GM21367 (cell line): Measurements from ENCODE around the gene GSTO2.

Source experiments
- ATAC-seq: cut with Tn5 transposase; IDR thresholded peaks from one replicate; pipeline ENCODE4 v1.9.1; 2021; ENCODE audit not compliant: unreplicated experiment

Gene GSTO2

GRCh38 chr10:104324931-104325330, 55.9 kb downstream of the GSTO2 start:
- no peak for ATAC-seq

GRCh38 chr10:104325436-104326435, 56.8 kb downstream of the GSTO2 start:
- no peak for ATAC-seq

- no peak for ATAC-seq
These were observed 58.1 kb downstream of the GSTO2 start for GRCh38 chr10:104326991-104327610.

GRCh38 chr10:104327745-104328645, 59.0 kb downstream of the GSTO2 start:
- ATAC-seq: no peak

GRCh38 chr10:104328646-104328895, 59.6 kb downstream of the GSTO2 start:
- ATAC-seq: no peak

- peak; percentile 44 for ATAC-seq
These were observed 60.1 kb downstream of the GSTO2 start for GRCh38 chr10:104328896-104329710.

GRCh38 chr10:104329735-104330134, 60.8 kb downstream of the GSTO2 start:
- ATAC-seq: no peak

- ATAC-seq: no peak
These were observed 61.5 kb downstream of the GSTO2 start for GRCh38 chr10:104330168-104331110.

GRCh38 chr10:104331208-104331838, 62.3 kb downstream of the GSTO2 start:
- ATAC-seq: no peak

- no peak for ATAC-seq
These were observed 63.5 kb downstream of the GSTO2 start for GRCh38 chr10:104332243-104333031.

GRCh38 chr10:104333032-104333727, 64.2 kb downstream of the GSTO2 start:
- no peak for ATAC-seq

- ATAC-seq: no peak
These were observed 64.9 kb downstream of the GSTO2 start for GRCh38 chr10:104333728-104334373.

- ATAC-seq: no peak
These were observed 65.6 kb downstream of the GSTO2 start for GRCh38 chr10:104334561-104334960.

- no peak for ATAC-seq
These were observed 66.1 kb downstream of the GSTO2 start for GRCh38 chr10:104334965-104335650.

GRCh38 chr10:104336821-104337467, 68.0 kb downstream of the GSTO2 start:
- ATAC-seq: peak; percentile 16

GRCh38 chr10:104337521-104337984, 68.6 kb downstream of the GSTO2 start:
- peak; percentile 40 for ATAC-seq
